Measurements from ENCODE around the gene FCGR3B.
"Not testable (repeated sequence)": the region's sequence is repeated elsewhere in the genome, so short reads cannot be mapped to it uniquely, and the experiment has no call there.

DNA sequence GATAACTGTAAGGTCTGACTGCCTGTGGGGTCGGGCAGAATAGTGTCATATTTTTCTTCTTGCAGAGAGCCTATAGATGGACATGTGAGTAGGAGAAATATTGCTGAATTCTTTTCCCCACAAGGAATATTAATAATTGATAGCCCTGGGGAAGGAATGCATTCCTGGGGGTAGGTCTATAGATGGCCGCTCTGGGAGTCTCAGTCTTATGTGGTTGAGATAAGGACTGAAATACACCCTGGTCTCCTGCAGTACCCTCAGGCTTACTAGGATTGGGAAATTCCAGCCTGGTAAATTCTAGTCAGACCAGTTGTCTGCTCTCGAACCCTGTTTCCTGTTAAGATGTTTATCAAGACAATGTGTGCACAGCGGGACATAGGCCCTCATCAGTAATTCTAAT is 12.5 kb downstream of the FCGR3B start:
- TF ChIP-seq POLR2A (IDR thresholded peaks at IDR 0.05) = not testable (repeated sequence)
- TF ChIP-seq, protein P1, sequence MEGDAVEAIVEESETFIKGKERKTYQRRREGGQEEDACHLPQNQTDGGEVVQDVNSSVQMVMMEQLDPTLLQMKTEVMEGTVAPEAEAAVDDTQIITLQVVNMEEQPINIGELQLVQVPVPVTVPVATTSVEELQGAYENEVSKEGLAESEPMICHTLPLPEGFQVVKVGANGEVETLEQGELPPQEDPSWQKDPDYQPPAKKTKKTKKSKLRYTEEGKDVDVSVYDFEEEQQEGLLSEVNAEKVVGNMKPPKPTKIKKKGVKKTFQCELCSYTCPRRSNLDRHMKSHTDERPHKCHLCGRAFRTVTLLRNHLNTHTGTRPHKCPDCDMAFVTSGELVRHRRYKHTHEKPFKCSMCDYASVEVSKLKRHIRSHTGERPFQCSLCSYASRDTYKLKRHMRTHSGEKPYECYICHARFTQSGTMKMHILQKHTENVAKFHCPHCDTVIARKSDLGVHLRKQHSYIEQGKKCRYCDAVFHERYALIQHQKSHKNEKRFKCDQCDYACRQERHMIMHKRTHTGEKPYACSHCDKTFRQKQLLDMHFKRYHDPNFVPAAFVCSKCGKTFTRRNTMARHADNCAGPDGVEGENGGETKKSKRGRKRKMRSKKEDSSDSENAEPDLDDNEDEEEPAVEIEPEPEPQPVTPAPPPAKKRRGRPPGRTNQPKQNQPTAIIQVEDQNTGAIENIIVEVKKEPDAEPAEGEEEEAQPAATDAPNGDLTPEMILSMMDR (IDR thresholded peaks at IDR 0.05) = not testable (repeated sequence)

All from body of pancreas (tissue), 4 donors.